ENCODE measurements around the gene CREB3L2.
"Not testable (repeated sequence)": the region's sequence is repeated elsewhere in the genome, so short reads cannot be mapped to it uniquely, and the experiment has no call there.

Gene CREB3L2

GRCh38 chr7:137930581-137930980 is 71.3 kb downstream of the CREB3L2 start:
- H3K27ac ChIP-seq, result no peak overlapping the region
- TF ChIP-seq ZFX (IDR thresholded peaks at IDR 0.05) (no peak), CTCF (conservative IDR thresholded peaks at IDR 0.05) (no peak)

- TF ChIP-seq ZFX (IDR thresholded peaks at IDR 0.05) (no peak), CTCF (conservative IDR thresholded peaks at IDR 0.05) (no peak)
- H3K27ac ChIP-seq, result no peak overlapping the region
Observed at GRCh38 chr7:137928626-137929025, 73.3 kb downstream of the CREB3L2 start.

- TF ChIP-seq ZFX (IDR thresholded peaks at IDR 0.05) (no peak), CTCF (conservative IDR thresholded peaks at IDR 0.05) (no peak)
- H3K27ac ChIP-seq, result no peak overlapping the region
Observed at GRCh38 chr7:137927386-137927785, 74.5 kb downstream of the CREB3L2 start.

- H3K27ac ChIP-seq, result not testable (repeated sequence)
Observed at GRCh38 chr7:137926206-137926605, 75.7 kb downstream of the CREB3L2 start.

- TF ChIP-seq CTCF (conservative IDR thresholded peaks at IDR 0.05) (no peak), ZFX (IDR thresholded peaks at IDR 0.05) (no peak)
Observed at GRCh38 chr7:137925754-137926153, 76.1 kb downstream of the CREB3L2 start.

GRCh38 chr7:137925091-137925490 is 76.8 kb downstream of the CREB3L2 start:
- H3K27ac ChIP-seq, result no peak overlapping the region
- no peak for TF ChIP-seq ZFX (IDR thresholded peaks at IDR 0.05)

More at GRCh38 chr7:137925754-137926153, 76.1 kb downstream of the CREB3L2 start:
- no peak overlapping the region for H3K27ac ChIP-seq

- no peak overlapping the region for H3K27ac ChIP-seq
- TF ChIP-seq CTCF (conservative IDR thresholded peaks at IDR 0.05), result no peak
- no peak for TF ChIP-seq ZFX (IDR thresholded peaks at IDR 0.05)
Observed at GRCh38 chr7:137923380-137923779, 78.5 kb downstream of the CREB3L2 start.

GRCh38 chr7:137920637-137921399 is 81.1 kb downstream of the CREB3L2 start:
- TF ChIP-seq CTCF (conservative IDR thresholded peaks at IDR 0.05) (no peak), ZFX (IDR thresholded peaks at IDR 0.05) (no peak)
- no peak overlapping the region for H3K27ac ChIP-seq
